Measurements from ENCODE around the gene UGT2B15.
"Not testable (repeated sequence)": the region's sequence is repeated elsewhere in the genome, so short reads cannot be mapped to it uniquely, and the experiment has no call there.

UGT2B15 gene

DNA sequence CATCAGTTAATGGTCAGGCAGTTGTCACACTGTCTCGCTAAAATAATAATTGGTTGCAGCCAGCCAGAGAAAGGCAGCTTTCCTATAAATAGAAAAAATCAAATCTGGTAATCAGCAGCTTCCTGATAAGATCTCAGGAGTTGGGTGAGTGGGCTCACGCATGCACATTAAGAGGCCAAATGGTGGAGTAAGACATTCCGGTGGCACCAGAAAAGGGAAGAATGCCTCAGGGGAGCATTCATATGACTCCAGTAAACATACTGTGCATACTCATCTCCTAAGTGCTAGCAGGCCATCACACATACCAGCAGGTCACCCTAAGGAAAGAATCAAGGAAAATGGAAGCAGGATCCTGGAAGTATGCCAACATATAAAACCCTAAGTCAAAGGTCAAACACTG lies 40.1 kb downstream of the UGT2B15 start:
- Histone ChIP-seq H3K9me2 (ENCODE audit: low read depth, low read length) (no peaks in the 10 kb centered on the region), H3K4me3 (ENCODE audit: low read depth, low read length, poor library complexity, severe bottlenecking) (no peak overlapping the region), H3K27me3 (ENCODE audit: insufficient read depth, low read length) (no peaks in the 10 kb centered on the region), H3K79me2 (ENCODE audit: insufficient read depth, low read length) (no peaks in the 10 kb centered on the region), H3K4me2 (ENCODE audit: low read length) (no peak overlapping the region), H3K36me3 (ENCODE audit: insufficient read depth, low read length) (no peaks in the 10 kb centered on the region), H3K27ac (ENCODE audit: low read depth, low read length, poor library complexity, severe bottlenecking) (no peak overlapping the region), H4K20me1 (ENCODE audit: insufficient read depth, low read length) (no peaks in the 10 kb centered on the region), H2AFZ (ENCODE audit: low read length) (no peak overlapping the region), H3K9ac (ENCODE audit: low read length) (no peak overlapping the region), H3K9me3 (ENCODE audit: low read length) (no peaks in the 10 kb centered on the region), H3F3A (ENCODE audit: insufficient read depth, low read length) (no peaks in the 10 kb centered on the region), H3K4me1 (ENCODE audit: insufficient read depth, low read length, severe bottlenecking) (no peaks in the 10 kb centered on the region)
- TF ChIP-seq EZH2 (IDR thresholded peaks at IDR 0.05; ENCODE audit: borderline replicate concordance, low read length), result no peak
- TF ChIP-seq, protein P1, sequence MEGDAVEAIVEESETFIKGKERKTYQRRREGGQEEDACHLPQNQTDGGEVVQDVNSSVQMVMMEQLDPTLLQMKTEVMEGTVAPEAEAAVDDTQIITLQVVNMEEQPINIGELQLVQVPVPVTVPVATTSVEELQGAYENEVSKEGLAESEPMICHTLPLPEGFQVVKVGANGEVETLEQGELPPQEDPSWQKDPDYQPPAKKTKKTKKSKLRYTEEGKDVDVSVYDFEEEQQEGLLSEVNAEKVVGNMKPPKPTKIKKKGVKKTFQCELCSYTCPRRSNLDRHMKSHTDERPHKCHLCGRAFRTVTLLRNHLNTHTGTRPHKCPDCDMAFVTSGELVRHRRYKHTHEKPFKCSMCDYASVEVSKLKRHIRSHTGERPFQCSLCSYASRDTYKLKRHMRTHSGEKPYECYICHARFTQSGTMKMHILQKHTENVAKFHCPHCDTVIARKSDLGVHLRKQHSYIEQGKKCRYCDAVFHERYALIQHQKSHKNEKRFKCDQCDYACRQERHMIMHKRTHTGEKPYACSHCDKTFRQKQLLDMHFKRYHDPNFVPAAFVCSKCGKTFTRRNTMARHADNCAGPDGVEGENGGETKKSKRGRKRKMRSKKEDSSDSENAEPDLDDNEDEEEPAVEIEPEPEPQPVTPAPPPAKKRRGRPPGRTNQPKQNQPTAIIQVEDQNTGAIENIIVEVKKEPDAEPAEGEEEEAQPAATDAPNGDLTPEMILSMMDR (IDR thresholded peaks at IDR 0.05; ENCODE audit: low read length), result no peak

DNA sequence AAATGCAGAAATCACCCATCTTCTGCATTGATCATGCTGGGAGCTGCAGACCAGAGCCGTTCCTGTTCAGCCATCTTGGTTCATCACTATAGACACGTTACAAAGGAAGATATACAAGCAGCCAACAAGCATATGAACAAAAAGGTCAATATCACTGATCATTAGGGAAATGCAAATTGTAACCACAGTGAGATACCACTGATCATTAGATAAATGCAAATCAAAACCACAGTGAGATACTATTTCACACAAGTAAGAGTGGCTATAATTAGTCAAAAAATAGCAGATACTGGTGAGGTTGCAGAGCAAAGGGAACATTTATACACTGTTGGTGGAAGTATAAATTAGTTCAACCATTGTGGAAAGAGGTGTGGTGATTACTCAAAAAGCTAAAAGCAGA lies 47.7 kb downstream of the UGT2B15 start:
- not testable (repeated sequence) for H2AFZ ChIP-seq (ENCODE audit: low read length); H3K27ac ChIP-seq (ENCODE audit: low read depth, low read length, poor library complexity, severe bottlenecking); H3K36me3 ChIP-seq (ENCODE audit: insufficient read depth, low read length); H4K20me1 ChIP-seq (ENCODE audit: insufficient read depth, low read length); H3K79me2 ChIP-seq (ENCODE audit: insufficient read depth, low read length); H3K4me2 ChIP-seq (ENCODE audit: low read length); H3K9me3 ChIP-seq (ENCODE audit: low read length); H3K4me1 ChIP-seq (ENCODE audit: insufficient read depth, low read length, severe bottlenecking); H3K27me3 ChIP-seq (ENCODE audit: insufficient read depth, low read length); H3K9ac ChIP-seq (ENCODE audit: low read length); H3F3A ChIP-seq (ENCODE audit: insufficient read depth, low read length); H3K4me3 ChIP-seq (ENCODE audit: low read depth, low read length, poor library complexity, severe bottlenecking); H3K9me2 ChIP-seq (ENCODE audit: low read depth, low read length)

DNA sequence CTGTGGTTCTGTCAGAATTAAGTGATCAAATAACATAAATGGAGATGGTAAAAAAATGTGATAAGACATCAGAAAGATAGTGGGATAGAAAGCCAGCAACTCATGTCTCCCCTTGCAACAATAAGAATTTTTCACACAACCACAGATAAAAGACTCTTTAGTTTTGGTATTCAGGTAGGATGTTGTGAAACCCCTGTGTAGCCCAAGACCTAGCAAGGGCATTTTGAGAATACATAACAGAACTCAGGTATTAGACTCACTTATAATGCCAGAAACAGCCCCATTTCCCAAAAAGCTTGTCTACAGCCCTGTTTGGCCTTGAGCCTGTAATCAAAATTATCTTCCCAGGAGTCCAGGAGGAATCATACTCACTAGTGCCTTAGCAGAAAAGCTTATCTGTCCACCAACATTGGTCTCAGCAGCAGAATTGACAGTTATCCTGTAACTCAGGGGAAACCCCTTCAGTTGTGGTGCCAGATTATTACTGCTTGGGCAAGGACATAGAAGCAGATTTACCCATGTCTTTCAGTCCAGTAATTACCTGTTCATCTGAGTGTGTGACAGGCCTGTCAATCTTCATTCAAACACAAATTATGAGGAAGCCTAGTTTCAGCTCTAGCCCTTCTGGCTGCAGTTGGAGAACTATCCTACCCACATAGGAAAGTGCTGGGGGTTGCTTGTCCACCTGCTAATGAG lies 53.3 kb downstream of the UGT2B15 start:
- H3K27ac ChIP-seq (ENCODE audit: low read depth, low read length, poor library complexity, severe bottlenecking), result no peak overlapping the region
- H3K4me1 ChIP-seq (ENCODE audit: insufficient read depth, low read length, severe bottlenecking), result no peaks in the 10 kb centered on the region
- H3K27me3 ChIP-seq (ENCODE audit: insufficient read depth, low read length), result no peaks in the 10 kb centered on the region
- no peak overlapping the region for H3K4me3 ChIP-seq (ENCODE audit: low read depth, low read length, poor library complexity, severe bottlenecking)
- H3K9ac ChIP-seq (ENCODE audit: low read length), result no peak overlapping the region
- H3K4me2 ChIP-seq (ENCODE audit: low read length), result no peak overlapping the region
- no peak for TF ChIP-seq EZH2 (IDR thresholded peaks at IDR 0.05; ENCODE audit: borderline replicate concordance, low read length)
- TF ChIP-seq, protein P1 (IDR thresholded peaks at IDR 0.05; ENCODE audit: low read length), result no peak
- no peak overlapping the region for H2AFZ ChIP-seq (ENCODE audit: low read length)
- H3K36me3 ChIP-seq (ENCODE audit: insufficient read depth, low read length), result no peaks in the 10 kb centered on the region
- H3K9me2 ChIP-seq (ENCODE audit: low read depth, low read length), result no peaks in the 10 kb centered on the region
- no peaks in the 10 kb centered on the region for H3F3A ChIP-seq (ENCODE audit: insufficient read depth, low read length)
- no peaks in the 10 kb centered on the region for H3K79me2 ChIP-seq (ENCODE audit: insufficient read depth, low read length)
- no peaks in the 10 kb centered on the region for H4K20me1 ChIP-seq (ENCODE audit: insufficient read depth, low read length)
- H3K9me3 ChIP-seq (ENCODE audit: low read length), result no peaks in the 10 kb centered on the region
